Measurements from ENCODE around the gene HYAL1.
"Not testable (repeated sequence)": the region's sequence is repeated elsewhere in the genome, so short reads cannot be mapped to it uniquely, and the experiment has no call there.

The HYAL1 gene

DNA sequence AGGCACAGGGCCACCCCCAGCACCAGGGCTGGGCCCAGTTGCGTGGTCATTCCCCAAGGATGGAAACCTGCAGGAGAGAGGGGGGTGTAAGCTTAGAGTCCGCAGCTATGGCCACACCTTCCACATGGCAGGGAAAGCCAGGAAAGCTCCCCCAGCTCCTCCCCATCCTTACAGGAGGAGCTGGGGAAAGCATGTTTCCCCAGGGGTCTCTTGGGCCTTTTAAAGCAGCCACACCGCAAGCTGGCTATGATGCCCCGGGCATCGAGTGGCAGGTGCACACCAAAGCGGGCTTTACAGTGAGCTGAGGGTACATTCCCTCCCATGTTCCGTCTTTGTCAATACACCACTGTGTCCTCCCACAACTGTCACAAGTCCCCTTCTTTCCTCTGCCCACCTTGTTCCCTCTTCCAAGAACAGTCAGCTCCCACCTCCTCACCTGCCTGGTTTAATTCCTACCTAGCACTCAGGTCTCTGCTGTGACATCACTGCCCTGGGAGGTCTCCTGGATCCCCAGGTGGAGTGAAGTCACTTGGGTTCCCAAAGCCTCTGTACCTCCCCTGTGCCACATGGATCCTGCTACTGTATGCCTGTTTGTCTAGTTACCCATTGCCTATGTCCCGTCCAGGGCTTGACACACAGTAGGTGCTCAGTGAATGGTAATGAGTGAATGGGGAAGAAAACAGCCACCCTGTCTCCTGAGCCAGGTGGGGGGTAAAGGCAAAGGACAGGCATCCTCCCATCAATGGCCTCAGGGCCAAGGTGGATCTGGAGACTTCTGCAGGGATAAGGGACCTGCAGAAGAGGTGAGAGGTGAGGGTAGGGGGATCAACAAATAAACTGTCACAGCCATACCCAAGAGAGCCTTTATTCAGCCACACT, 7.6 kb downstream of the HYAL1 start:
- H3K4me1 Mint-ChIP-seq (ENCODE audit: low read depth): peaks cover 37% of the 10 kb centered on the region

DNA sequence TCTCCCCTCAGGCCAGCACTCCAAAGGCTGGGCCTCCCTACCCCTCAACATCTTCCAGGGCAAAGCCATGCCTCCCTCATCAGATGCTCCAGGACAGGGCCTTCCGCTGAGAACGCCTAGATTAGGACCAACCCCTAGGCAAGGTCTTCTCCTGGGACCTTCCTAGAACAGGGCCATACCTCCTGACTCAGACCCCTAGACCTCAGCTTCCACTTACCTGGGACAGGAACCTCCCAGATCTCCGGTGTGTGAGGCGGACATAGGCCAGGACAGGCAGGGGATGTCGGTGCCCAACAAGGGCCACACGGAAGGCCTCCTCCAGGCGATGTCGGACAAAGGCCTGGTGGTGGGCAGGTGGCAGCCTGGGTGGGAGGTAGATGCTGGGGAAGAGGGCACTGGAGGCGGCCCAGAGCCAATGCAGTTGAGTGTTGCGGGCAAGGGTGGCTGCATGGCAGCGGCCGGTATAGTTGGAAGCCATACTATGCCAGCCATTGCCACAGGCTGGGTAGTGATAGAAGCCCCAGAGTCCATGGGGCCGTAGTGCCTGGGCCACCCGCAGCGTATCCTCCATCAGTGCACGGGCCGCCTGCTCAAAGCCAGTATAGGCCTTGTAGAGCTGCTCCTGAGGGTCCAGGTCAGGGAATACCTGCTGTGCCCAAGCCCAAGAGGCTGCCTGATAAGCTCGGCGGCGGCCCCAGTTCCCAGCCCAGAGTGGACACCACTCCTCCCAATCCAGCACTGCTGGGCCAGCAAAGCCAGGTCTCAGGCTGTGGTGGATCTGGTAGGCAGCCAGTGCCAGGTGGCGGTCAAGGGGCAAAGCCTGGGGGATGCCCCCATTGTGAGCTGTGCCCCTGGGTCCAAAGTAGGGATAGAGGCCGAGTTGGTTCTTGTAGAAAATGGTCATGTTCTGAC, 8.6 kb downstream of the HYAL1 start:
- Mint-ChIP-seq H3K4me3 (no peak overlapping the region), H3K27ac (no peak overlapping the region), H3K4me1 (ENCODE audit: low read depth) (peaks cover 36% of the 10 kb centered on the region), H3K36me3 (ENCODE audit: low read depth) (peaks cover 46% of the 10 kb centered on the region), H3K27me3 (no peaks in the 10 kb centered on the region), H3K9me3 (no peaks in the 10 kb centered on the region)
- DNase-seq: no peak

More for the DNA sequence above, 7.6 kb downstream of the HYAL1 start:
- no peaks in the 10 kb centered on the region for H3K9me3 Mint-ChIP-seq
- H3K4me3 Mint-ChIP-seq: no peak overlapping the region
- peaks cover 35% of the 10 kb centered on the region for H3K36me3 Mint-ChIP-seq (ENCODE audit: low read depth)
- DNase-seq: no peak
- H3K27me3 Mint-ChIP-seq: no peaks in the 10 kb centered on the region
- no peak overlapping the region for H3K27ac Mint-ChIP-seq

- Mint-ChIP-seq H3K36me3 (ENCODE audit: low read depth) (peaks cover 51% of the 10 kb centered on the region), H3K27ac (no peak overlapping the region), H3K4me1 (ENCODE audit: low read depth) (peaks cover 38% of the 10 kb centered on the region), H3K27me3 (no peaks in the 10 kb centered on the region), H3K4me3 (no peak overlapping the region), H3K9me3 (no peaks in the 10 kb centered on the region)
- no peak for DNase-seq
Observed at GRCh38 chr3:50294089-50294488, 9.3 kb downstream of the HYAL1 start.

GRCh38 chr3:50293079-50293801, 10.1 kb downstream of the HYAL1 start:
- Mint-ChIP-seq H3K9me3 (no peaks in the 10 kb centered on the region), H3K4me1 (ENCODE audit: low read depth) (peaks cover 36% of the 10 kb centered on the region), H3K27me3 (no peaks in the 10 kb centered on the region), H3K4me3 (peak overlapping the region; percentile 95), H3K36me3 (ENCODE audit: low read depth) (peaks cover 56% of the 10 kb centered on the region), H3K27ac (peak overlapping the region; percentile 95)
- no peak for DNase-seq

DNA sequence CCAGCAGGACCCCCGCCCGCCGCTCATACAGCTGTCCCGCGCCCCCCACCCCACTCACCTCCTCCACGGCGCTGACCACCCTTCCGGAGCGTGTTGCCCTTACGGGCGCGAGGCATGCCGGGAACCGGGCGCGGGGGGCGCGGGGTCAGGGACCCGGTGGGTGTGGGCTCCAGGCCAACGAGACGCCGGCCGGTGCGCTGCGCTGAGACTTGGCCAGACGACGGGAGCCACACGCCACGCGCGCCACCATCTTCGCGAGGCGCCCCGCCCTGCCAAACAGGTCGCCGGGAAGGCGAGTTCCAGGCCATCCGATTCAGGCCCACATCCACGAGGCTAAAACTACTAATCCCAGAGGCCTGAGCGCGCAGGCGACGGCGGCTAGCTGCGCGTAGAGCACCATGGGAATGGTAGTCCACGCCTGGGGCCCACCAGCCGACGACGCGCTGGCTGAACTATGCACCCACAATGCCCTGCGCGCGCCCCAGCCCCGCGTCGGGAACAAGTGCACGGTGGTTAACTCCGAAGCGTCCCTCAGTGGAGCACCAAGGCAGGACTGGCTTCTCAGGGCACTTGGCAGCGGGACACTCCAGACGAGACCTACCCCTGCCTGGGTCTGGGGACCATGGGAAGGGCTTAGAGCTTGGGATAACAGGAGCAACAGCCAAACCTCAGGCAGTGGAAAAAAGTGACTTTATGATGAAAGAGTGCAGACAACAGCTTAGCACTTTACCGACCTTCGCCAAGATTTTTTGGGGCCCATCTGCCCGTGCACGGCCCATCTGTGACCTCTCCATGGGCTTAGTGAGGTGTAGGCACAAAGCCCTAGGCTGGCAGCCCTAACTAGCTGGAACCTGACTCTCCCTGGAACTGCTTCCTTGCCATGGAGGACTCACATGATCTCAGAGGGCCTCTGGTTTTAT, 11.0 kb downstream of the HYAL1 start, which contains the start of gene IFRD2:
IFRD2 (minus strand) TSS at position 271 of the 920 bp plus-strand sequence; CDS start at position 116, 155 bp downstream.
- DNase-seq: peak; percentile 94
- Mint-ChIP-seq H3K36me3 (ENCODE audit: low read depth) (peaks cover 63% of the 10 kb centered on the region), H3K27ac (peak within 1 kb of the TSS; percentile 95), H3K9me3 (no peaks in the 10 kb centered on the region), H3K4me1 (ENCODE audit: low read depth) (peaks cover 28% of the 10 kb centered on the region), H3K4me3 (peak within 1 kb of the TSS; percentile 95), H3K27me3 (no peaks in the 10 kb centered on the region)

GRCh38 chr3:50290161-50290641, 13.2 kb downstream of the HYAL1 start:
- H3K4me3 Mint-ChIP-seq: peak overlapping the region; percentile 95
- H3K36me3 Mint-ChIP-seq (ENCODE audit: low read depth): peaks cover 71% of the 10 kb centered on the region
- H3K4me1 Mint-ChIP-seq (ENCODE audit: low read depth): peaks cover 28% of the 10 kb centered on the region
- H3K9me3 Mint-ChIP-seq: no peaks in the 10 kb centered on the region
- peak overlapping the region; percentile 95 for H3K27ac Mint-ChIP-seq
- DNase-seq: no peak
- no peaks in the 10 kb centered on the region for H3K27me3 Mint-ChIP-seq

DNA sequence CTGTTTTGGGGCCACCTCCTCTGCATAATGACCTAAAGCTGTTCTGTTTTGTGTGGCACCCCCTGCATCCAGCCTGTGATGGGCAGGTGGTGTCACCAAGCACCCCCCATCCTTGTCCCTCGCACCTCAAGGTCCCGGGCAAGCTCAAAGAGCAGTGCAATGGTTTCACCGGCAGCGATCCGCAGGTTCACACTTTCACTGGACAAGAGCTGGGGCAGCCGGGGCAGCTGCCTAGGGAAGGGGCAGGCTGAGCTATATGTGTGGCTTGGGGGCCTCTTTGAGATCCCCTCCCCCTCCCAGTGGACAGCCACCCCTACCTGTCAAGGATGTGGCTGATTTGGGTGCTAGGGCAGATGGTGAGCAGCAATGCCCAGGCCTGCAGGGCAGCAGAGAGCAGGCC, 14.2 kb downstream of the HYAL1 start:
- Mint-ChIP-seq H3K27me3 (no peaks in the 10 kb centered on the region), H3K9me3 (no peaks in the 10 kb centered on the region), H3K36me3 (ENCODE audit: low read depth) (peaks cover 75% of the 10 kb centered on the region), H3K27ac (peak overlapping the region; percentile 44), H3K4me3 (peak overlapping the region; percentile 95), H3K4me1 (ENCODE audit: low read depth) (peaks cover 28% of the 10 kb centered on the region)
- DNase-seq: no peak

- no peaks in the 10 kb centered on the region for H3K9me3 Mint-ChIP-seq
- H3K27ac Mint-ChIP-seq: peak overlapping the region; percentile 44
- H3K4me3 Mint-ChIP-seq: no peak overlapping the region
- H3K36me3 Mint-ChIP-seq (ENCODE audit: low read depth): peaks cover 77% of the 10 kb centered on the region
- no peak for DNase-seq
- no peaks in the 10 kb centered on the region for H3K27me3 Mint-ChIP-seq
- peaks cover 28% of the 10 kb centered on the region for H3K4me1 Mint-ChIP-seq (ENCODE audit: low read depth)
Observed at GRCh38 chr3:50288387-50289007, 14.9 kb downstream of the HYAL1 start.

- peaks cover 19% of the 10 kb centered on the region for H3K4me1 Mint-ChIP-seq (ENCODE audit: low read depth)
- peak overlapping the region; percentile 26 for H3K27ac Mint-ChIP-seq
- no peaks in the 10 kb centered on the region for H3K9me3 Mint-ChIP-seq
- no peaks in the 10 kb centered on the region for H3K27me3 Mint-ChIP-seq
- peaks cover 74% of the 10 kb centered on the region for H3K36me3 Mint-ChIP-seq (ENCODE audit: low read depth)
- no peak overlapping the region for H3K4me3 Mint-ChIP-seq
- DNase-seq: no peak
Observed at GRCh38 chr3:50287262-50287661, 16.1 kb downstream of the HYAL1 start.

DNA sequence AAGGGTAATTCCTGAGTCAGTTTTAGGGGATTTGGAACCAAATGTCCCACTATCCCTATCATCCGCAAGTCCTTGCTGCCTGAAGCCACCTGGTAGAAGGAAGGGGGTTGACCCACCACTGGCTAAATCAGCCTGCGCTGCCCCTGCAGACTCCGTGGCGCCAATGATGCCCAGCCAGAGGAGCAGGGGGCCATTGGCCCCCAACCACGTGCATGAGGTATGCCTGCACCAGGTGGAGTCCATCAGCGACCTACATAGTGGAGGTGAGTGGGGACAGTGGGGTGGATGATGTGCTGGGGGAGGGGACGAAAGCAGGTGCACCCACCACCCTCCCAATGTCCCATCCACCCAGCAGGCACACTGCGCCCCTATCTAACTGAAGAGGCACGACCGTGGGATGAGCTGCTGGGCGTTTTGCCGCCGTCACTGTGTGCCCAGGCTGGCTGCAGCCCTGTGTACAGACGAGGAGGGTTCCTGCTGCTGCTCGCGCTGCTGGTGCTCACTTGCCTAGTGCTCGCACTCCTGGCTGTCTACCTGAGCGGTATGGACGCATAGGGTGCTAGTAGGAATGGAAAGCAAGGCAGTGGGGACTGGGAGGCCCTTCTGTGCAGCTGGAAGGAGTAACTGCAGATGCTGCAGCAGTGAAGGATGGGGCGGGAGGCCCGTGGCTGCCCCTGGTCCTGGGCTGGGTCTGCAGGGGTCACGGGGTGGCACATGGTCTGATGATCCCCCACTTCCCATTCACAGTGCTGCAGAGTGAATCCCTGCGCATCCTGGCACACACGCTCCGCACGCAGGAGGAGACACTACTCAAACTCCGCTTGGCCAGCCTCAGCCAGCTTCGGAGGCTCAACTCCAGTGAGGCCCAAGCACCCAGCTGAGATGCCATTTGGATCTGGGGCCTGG, 16.8 kb downstream of the HYAL1 start:
- DNase-seq: no peak
- peaks cover 19% of the 10 kb centered on the region for H3K4me1 Mint-ChIP-seq (ENCODE audit: low read depth)
- H3K4me3 Mint-ChIP-seq: no peak overlapping the region
- H3K9me3 Mint-ChIP-seq: no peaks in the 10 kb centered on the region
- no peaks in the 10 kb centered on the region for H3K27me3 Mint-ChIP-seq
- H3K36me3 Mint-ChIP-seq (ENCODE audit: low read depth): peaks cover 70% of the 10 kb centered on the region
- H3K27ac Mint-ChIP-seq: no peak overlapping the region

DNA sequence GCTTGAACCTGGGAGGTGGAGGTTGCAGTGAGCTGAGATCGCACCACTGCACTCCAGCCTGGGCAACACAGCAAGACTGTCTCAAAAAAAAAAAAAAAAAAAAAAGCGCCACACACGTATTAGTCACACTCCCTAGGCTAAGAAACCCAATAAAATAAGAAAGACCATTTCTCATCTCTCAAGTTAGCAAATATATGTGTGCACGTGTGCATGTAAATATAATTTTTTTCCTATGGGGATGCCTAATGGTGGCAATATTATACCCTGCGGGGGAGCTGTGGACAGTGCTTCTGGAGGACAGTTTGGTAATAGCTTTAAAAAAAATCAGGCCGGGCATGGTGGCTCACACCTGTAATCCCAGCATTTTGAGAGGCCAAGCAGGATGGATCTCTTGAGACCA, 19.3 kb downstream of the HYAL1 start:
- H3K4me3 Mint-ChIP-seq, H3K27ac Mint-ChIP-seq, H3K9me3 Mint-ChIP-seq: not testable (repeated sequence)

DNA sequence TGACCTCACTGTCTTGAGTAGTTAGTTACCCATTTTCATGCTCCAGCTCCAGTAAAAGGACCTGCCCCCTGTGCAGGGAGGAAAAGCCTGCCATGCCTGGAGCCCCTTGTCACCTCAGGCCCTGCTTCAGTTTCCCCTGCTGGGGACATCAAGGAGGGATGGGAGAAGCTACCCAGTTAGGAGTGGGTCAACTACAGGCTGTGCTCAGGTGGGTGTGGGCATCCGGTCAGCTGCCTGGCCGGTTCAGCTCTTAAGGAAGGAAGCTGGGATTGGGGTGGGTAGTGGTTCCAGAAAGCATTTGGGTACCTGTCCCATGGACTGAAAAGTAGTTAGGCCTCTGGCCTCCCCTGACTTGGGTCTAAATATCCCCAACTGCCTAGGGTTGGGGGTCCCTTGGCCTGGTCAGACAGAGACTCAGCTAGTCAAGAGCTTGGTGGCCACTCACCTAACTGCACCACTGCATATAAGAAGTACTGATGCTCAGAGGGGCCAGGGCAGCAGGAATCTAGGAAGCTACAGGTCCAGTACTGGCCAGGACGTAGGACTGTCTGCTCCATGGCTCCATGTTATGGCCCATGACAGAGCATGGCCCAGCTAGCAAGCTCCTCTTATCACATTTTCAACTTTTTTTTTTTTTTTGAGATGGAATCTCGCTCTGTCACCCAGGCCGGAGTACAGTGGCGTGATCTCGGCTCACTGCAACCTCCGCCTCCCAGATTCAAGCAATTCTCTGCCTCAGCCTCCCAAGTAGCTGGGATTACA, 23.9 kb downstream of the HYAL1 start:
- H3K4me1 Mint-ChIP-seq (ENCODE audit: low read depth): peaks cover 14% of the 10 kb centered on the region
- H3K27ac Mint-ChIP-seq: no peak overlapping the region
- no peak overlapping the region for H3K4me3 Mint-ChIP-seq
- H3K36me3 Mint-ChIP-seq (ENCODE audit: low read depth): peaks cover 4% of the 10 kb centered on the region
- no peak for DNase-seq
- no peaks in the 10 kb centered on the region for H3K9me3 Mint-ChIP-seq
- H3K27me3 Mint-ChIP-seq: peaks cover 39% of the 10 kb centered on the region

More for the DNA sequence above, 19.3 kb downstream of the HYAL1 start:
- H3K36me3 Mint-ChIP-seq (ENCODE audit: low read depth): peaks cover 45% of the 10 kb centered on the region
- H3K4me1 Mint-ChIP-seq (ENCODE audit: low read depth); H3K27me3 Mint-ChIP-seq; DNase-seq: not testable (repeated sequence)

Measured in activated T-cell treated with anti-CD3 and anti-CD28 coated beads, Interleukin-2, amount 50 U/mL, for 24 hours (primary cell).